Hepatocyte (in vitro differentiated cells): ENCODE results near the gene HNRNPH1. TPM values are rescaled to one million over a fixed set of nuclear protein-coding genes. Genes with fewer than 3 reads are reported as not detected.

ENCODE experiments used
- DNase-seq: peaks from one replicate; pipeline ENCODE4 v3.0.0-alpha.2; 2016; ENCODE audit warnings: low spot score
- H2AFZ ChIP-seq: fragments of 200-600 bp; sonication (generic); 2 replicates; pipeline ENCODE4 v1.6.0; 2016; ENCODE audit warnings: antibody characterized with exemption, mild to moderate bottlenecking
- H3K27ac ChIP-seq: fragments of 200-600 bp; sonication (generic); 2 replicates; pipeline ENCODE4 v1.5.1; 2016; ENCODE audit warnings: mild to moderate bottlenecking
- H3K27me3 ChIP-seq: fragments of 200-600 bp; sonication (generic); 2 replicates; pipeline ENCODE4 v1.6.1; 2016
- H3K36me3 ChIP-seq: fragments of 200-600 bp; sonication (generic); replicated peaks from 2 replicates; pipeline ENCODE4 v1.5.1; 2016; ENCODE audit warnings: low read depth; ENCODE audit not compliant: insufficient read depth
- H3K4me1 ChIP-seq: fragments of 200-600 bp; sonication (generic); 2 replicates; pipeline ENCODE4 v1.5.1; 2016; ENCODE audit warnings: mild to moderate bottlenecking, moderate library complexity; ENCODE audit not compliant: insufficient read depth
- H3K4me2 ChIP-seq: fragments of 200-600 bp; sonication (generic); 2 replicates; pipeline ENCODE4 v1.6.0; 2016
- H3K4me3 ChIP-seq: fragments of 200-600 bp; sonication (generic); 2 replicates; pipeline ENCODE4 v1.5.1; 2016; ENCODE audit warnings: mild to moderate bottlenecking
- H3K79me2 ChIP-seq: fragments of 200-600 bp; sonication (generic); 2 replicates; pipeline ENCODE4 v1.6.0; 2017; ENCODE audit warnings: mild to moderate bottlenecking
- H3K9me2 ChIP-seq: fragments of 200-600 bp; sonication (generic); replicated peaks from 2 replicates; pipeline ENCODE4 v1.6.0; 2017; ENCODE audit warnings: mild to moderate bottlenecking; ENCODE audit not compliant: insufficient read depth
- H3K9me3 ChIP-seq: fragments of 200-600 bp; sonication (generic); 2 replicates; pipeline ENCODE4 v1.5.1; 2016; ENCODE audit warnings: low read depth, mild to moderate bottlenecking
- H4K20me1 ChIP-seq: fragments of 200-600 bp; sonication (generic); 2 replicates; pipeline ENCODE4 v1.6.0; 2016; ENCODE audit warnings: mild to moderate bottlenecking; ENCODE audit not compliant: insufficient read depth, poor library complexity, severe bottlenecking
- EZH2 ChIP-seq: fragments of 200-600 bp; sonication (generic); IDR thresholded peaks from 2 replicates; pipeline ENCODE4 v1.6.1; 2016; ENCODE audit warnings: antibody characterized with exemption, mild to moderate bottlenecking, borderline replicate concordance
- EZH2phosphoT487 ChIP-seq: fragments of 200-600 bp; sonication (generic); IDR thresholded peaks from one replicate; pipeline ENCODE4 v1.6.1; 2018; ENCODE audit warnings: antibody characterized with exemption, mild to moderate bottlenecking, low read depth, moderate library complexity; ENCODE audit not compliant: unreplicated experiment, severe bottlenecking
- WGBS: methylation state at CpG from one replicate; pipeline ENCODE4 v1.1.6; 2016; ENCODE audit warnings: low lambda C conversion rate; ENCODE audit errors: missing lambda C conversion rate; 5-methylcytosine and 5-hydroxymethylcytosine counted together
- polyA plus RNA-seq: library from polyadenylated mRNA; unstranded; fragments of >200 nt; fragmentation: Nextera tagmentation; extraction: Ambion mirVana; gene quantifications from 2 replicates; pipeline ENCODE4 v1.2.1, GENCODE V29; 2016
- total RNA-seq: library from RNA; depleted of rRNA; stranded (reverse); fragments of >200 nt; gene quantifications from 2 replicates; pipeline ENCODE4 v1.2.3, GENCODE V29; 2014
- TF ChIP-seq, protein P1 (sequence below): fragments of 200-600 bp; sonication (generic); IDR thresholded peaks from 2 replicates; pipeline ENCODE4 v1.5.1; 2016; ENCODE audit warnings: antibody characterized with exemption, mild to moderate bottlenecking; ENCODE audit not compliant: poor library complexity

Gene HNRNPH1
- total and polyA plus RNA-seq, 2 experiments from 2014 or later, result 99.9 to 485 TPM

DNA sequence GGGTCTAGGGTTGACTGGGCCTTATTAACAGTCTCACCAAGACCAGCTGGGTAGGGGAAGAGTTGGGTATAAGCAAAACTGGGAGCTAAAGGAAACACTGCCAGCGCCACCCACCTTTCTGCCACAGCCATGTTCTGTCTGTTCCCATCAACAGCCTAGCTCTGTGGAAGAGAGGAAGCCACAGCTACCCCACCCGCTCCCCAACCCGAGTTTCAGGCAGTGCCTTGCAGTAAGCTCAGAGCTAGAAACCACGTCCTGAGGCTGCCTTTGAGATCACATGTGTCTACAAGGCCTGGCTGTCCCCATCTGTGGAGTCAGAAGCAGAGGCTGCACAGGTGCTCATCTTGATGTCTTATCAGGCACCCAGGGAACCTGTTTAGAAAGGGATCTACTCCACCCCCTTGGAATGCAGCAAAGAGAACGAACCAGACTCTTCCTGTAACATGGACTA is 15.3 kb downstream of the HNRNPH1 start:
- Histone ChIP-seq H3K79me2 (peaks cover 10% of the 10 kb centered on the region), H4K20me1 (peaks cover 46% of the 10 kb centered on the region), H3K36me3 (no peaks in the 10 kb centered on the region), H2AFZ (no peak overlapping the region), H3K4me3 (no peak overlapping the region), H3K27me3 (no peaks in the 10 kb centered on the region), H3K9me2 (no peaks in the 10 kb centered on the region), H3K4me2 (no peak overlapping the region), H3K4me1 (no peaks in the 10 kb centered on the region), H3K27ac (peak overlapping the region; percentile 6), H3K9me3 (no peaks in the 10 kb centered on the region)
- no peak for DNase-seq
- TF ChIP-seq, protein P1, sequence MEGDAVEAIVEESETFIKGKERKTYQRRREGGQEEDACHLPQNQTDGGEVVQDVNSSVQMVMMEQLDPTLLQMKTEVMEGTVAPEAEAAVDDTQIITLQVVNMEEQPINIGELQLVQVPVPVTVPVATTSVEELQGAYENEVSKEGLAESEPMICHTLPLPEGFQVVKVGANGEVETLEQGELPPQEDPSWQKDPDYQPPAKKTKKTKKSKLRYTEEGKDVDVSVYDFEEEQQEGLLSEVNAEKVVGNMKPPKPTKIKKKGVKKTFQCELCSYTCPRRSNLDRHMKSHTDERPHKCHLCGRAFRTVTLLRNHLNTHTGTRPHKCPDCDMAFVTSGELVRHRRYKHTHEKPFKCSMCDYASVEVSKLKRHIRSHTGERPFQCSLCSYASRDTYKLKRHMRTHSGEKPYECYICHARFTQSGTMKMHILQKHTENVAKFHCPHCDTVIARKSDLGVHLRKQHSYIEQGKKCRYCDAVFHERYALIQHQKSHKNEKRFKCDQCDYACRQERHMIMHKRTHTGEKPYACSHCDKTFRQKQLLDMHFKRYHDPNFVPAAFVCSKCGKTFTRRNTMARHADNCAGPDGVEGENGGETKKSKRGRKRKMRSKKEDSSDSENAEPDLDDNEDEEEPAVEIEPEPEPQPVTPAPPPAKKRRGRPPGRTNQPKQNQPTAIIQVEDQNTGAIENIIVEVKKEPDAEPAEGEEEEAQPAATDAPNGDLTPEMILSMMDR, result no peak
- TF ChIP-seq EZH2, result no peak
- no peak for TF ChIP-seq EZH2phosphoT487
- WGBS, result 64% methylated on average over 5 of the region's 5 CpGs

DNA sequence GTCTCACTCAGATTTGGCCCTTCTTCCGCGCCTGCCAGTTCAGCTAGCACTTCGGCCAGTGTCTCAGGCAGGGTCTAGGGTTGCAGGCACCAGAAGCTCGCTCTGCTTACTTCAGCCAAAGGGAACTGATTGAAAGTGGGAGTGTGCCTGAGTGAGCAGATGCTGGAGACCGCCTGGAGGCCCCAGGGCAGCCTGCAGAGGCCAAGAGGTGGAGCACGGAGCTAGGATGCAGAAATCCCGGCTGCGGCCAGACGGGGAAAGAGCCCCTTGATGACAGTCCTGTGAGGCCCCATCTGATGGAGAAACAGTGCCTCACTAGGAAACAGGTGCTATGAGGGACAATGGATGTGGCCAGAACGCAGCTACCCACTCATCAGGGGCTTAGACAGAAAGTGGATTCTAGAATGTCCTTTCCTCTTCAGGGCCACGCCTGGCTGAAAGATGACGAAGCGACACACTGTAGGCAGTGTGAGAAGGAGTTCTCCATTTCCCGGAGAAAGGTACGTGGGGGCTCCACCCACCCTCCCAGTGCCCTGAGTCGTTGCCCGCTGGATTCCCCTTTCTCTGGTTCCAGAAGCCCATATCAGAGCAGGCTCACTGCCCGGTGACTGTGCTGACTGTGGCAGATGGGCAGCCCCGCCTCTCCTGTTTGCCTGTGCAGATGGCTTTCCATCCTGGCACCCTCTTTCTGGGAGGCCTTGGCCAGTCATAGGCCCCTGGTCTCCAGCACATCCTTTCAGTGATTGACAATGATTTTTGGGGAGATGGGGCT is 16.1 kb downstream of the HNRNPH1 start:
- no peaks in the 10 kb centered on the region for H3K4me1 ChIP-seq

DNA sequence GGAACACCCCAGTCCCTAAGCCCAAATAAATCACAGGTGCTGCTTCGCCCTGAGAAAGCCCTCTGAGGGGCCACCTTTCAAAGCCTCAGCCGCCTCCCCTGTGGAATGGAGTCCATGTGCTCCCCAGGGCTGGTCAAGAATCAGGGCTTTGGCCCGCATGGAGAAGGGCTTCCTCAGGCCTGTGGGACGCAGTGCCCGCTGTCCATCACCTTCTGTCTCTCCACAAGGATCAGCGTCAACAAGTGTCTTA is 16.6 kb downstream of the HNRNPH1 start:
- Histone ChIP-seq H2AFZ (no peak overlapping the region), H3K79me2 (peaks cover 5% of the 10 kb centered on the region), H3K27ac (no peak overlapping the region), H3K9me2 (no peaks in the 10 kb centered on the region), H3K36me3 (no peaks in the 10 kb centered on the region), H3K27me3 (no peaks in the 10 kb centered on the region), H3K4me3 (no peak overlapping the region), H3K9me3 (no peaks in the 10 kb centered on the region), H3K4me2 (no peak overlapping the region), H3K4me1 (no peaks in the 10 kb centered on the region), H4K20me1 (peaks cover 35% of the 10 kb centered on the region)
- TF ChIP-seq EZH2 (no peak), EZH2phosphoT487 (no peak)
- TF ChIP-seq, protein P1, result no peak
- DNase-seq, result no peak
- WGBS, result 95% methylated on average over 6 of the region's 6 CpGs

More for the DNA sequence above, 16.1 kb downstream of the HNRNPH1 start:
- Histone ChIP-seq H3K4me2 (no peak overlapping the region), H3K4me3 (no peak overlapping the region), H4K20me1 (peaks cover 38% of the 10 kb centered on the region), H2AFZ (no peak overlapping the region), H3K27me3 (no peaks in the 10 kb centered on the region), H3K9me3 (no peaks in the 10 kb centered on the region), H3K79me2 (peaks cover 6% of the 10 kb centered on the region), H3K9me2 (no peaks in the 10 kb centered on the region), H3K36me3 (no peaks in the 10 kb centered on the region), H3K27ac (peak overlapping the region; percentile 6)
- TF ChIP-seq, protein P1, result no peak
- no peak for TF ChIP-seq EZH2
- TF ChIP-seq EZH2phosphoT487, result no peak
- 80% methylated on average over 19 of the region's 19 CpGs for WGBS
- no peak for DNase-seq
